IMR-90 (cell line): ENCODE data around the gene KCNAB3. TPM values are rescaled to one million over a fixed set of nuclear protein-coding genes. Genes with fewer than 3 reads are reported as not detected.

ENCODE experiments used
- ATAC-seq: fragments of 200-7000 bp; cut with Tn5 transposase; 2 replicates; pipeline ENCODE4 v1.9.1; 2020; ENCODE audit warnings: low read depth, mild to moderate bottlenecking, moderate library complexity
- BruUV-seq: library from RNA; stranded (reverse); fragments of 400-500 nt; replicated peaks from 2 replicates; lab custom pipeline; 2021; lab: Mats Ljungman, UMichigan
- CTCF ChIA-PET: fragments of 300-600 bp; formaldehyde crosslinking; extraction: SDS; loops from one replicate; lab custom pipeline; 2021; ENCODE audit warnings: antibody characterized with exemption; lab: Yijun Ruan, JAX
- POLR2A ChIA-PET: fragments of 300-600 bp; sonication (Branson Sonifier 250); formaldehyde crosslinking; loops from one replicate; lab custom pipeline; 2022; ENCODE audit warnings: antibody characterized with exemption; ENCODE audit not compliant: unreplicated experiment; lab: Charles Lee
- DNase-seq: peaks from one replicate; pipeline ENCODE4 v3.0.0; 2013
- H2AFZ ChIP-seq: replicated peaks from 2 replicates; pipeline ENCODE3; 2013; ENCODE audit warnings: low read length, mild to moderate bottlenecking; ENCODE audit not compliant: poor library complexity
- H2AK5ac ChIP-seq: 2 replicates; pipeline ENCODE4 v1.6.1; 2013; ENCODE audit warnings: low read depth, low read length, inconsistent platforms
- H2AK9ac ChIP-seq: replicated peaks from 2 replicates; pipeline ENCODE3; 2013; ENCODE audit warnings: mild to moderate bottlenecking, low read depth, low read length, moderate library complexity; ENCODE audit not compliant: poor library complexity
- H2BK120ac ChIP-seq: 2 replicates; pipeline ENCODE4 v1.6.1; 2013; ENCODE audit warnings: low read depth, low read length, inconsistent platforms
- H2BK15ac ChIP-seq: 3 replicates; pipeline ENCODE4 v1.6.1; 2013; ENCODE audit warnings: low read depth, low read length, inconsistent platforms
- H2BK20ac ChIP-seq: 2 replicates; pipeline ENCODE4 v1.6.1; 2013; ENCODE audit warnings: low read depth, mild to moderate bottlenecking, inconsistent platforms, low read length, moderate library complexity
- H2BK5ac ChIP-seq: 2 replicates; pipeline ENCODE4 v1.6.1; 2013; ENCODE audit warnings: mild to moderate bottlenecking, low read depth, low read length, inconsistent platforms; ENCODE audit not compliant: poor library complexity, severe bottlenecking
- H3K14ac ChIP-seq: replicated peaks from 2 replicates; pipeline ENCODE4 v1.6.1; 2013; ENCODE audit warnings: low read depth, low read length, inconsistent platforms
- H3K18ac ChIP-seq: 2 replicates; pipeline ENCODE4 v1.6.1; 2013; ENCODE audit warnings: low read depth, low read length, control low read depth
- H3K23ac ChIP-seq: 2 replicates; pipeline ENCODE4 v1.6.1; 2013; ENCODE audit warnings: low read depth, low read length, inconsistent platforms
- H3K27ac ChIP-seq: 2 replicates; pipeline ENCODE4 v1.5.1; 2013; ENCODE audit warnings: mild to moderate bottlenecking, control low read depth, low read length; ENCODE audit not compliant: insufficient read depth
- H3K27me3 ChIP-seq: 2 replicates; pipeline ENCODE4 v1.6.1; 2013; ENCODE audit warnings: low read length; ENCODE audit not compliant: control insufficient read depth, insufficient read depth
- H3K36me3 ChIP-seq: 2 replicates; pipeline ENCODE4 v1.6.1; 2013; ENCODE audit warnings: low read length, mixed read lengths; ENCODE audit not compliant: control insufficient read depth, insufficient read depth
- H3K4ac ChIP-seq: 2 replicates; pipeline ENCODE4 v1.6.1; 2013; ENCODE audit warnings: low read depth, low read length, inconsistent platforms
- H3K4me1 ChIP-seq: 2 replicates; pipeline ENCODE4 v1.6.1; 2013; ENCODE audit warnings: low read length, mixed read lengths; ENCODE audit not compliant: control insufficient read depth, insufficient read depth
- H3K4me2 ChIP-seq: 2 replicates; pipeline ENCODE4 v1.6.1; 2013; ENCODE audit warnings: low read depth, mild to moderate bottlenecking, control low read depth, low read length, moderate library complexity
- H3K4me3 ChIP-seq: 2 replicates; pipeline ENCODE4 v1.5.1; 2013; ENCODE audit warnings: low read depth, mild to moderate bottlenecking, control low read depth, low read length, moderate library complexity; ENCODE audit not compliant: insufficient read depth
- H3K56ac ChIP-seq: 2 replicates; pipeline ENCODE4 v1.6.1; 2013; ENCODE audit warnings: low read length, inconsistent platforms; ENCODE audit not compliant: insufficient read depth; ENCODE audit errors: extremely low read depth
- H3K79me1 ChIP-seq, 2 experiments: 2 replicates each; pipeline ENCODE4 v1.6.1; 2013; ENCODE audit warnings: low read length in 2 of 2, inconsistent platforms in 1 of 2, low read depth in 1 of 2
- H3K9ac ChIP-seq: 2 replicates; pipeline ENCODE4 v1.6.1; 2013; ENCODE audit warnings: low read depth, low read length, control low read depth
- H3K9me1 ChIP-seq: 2 replicates; pipeline ENCODE4 v1.6.1; 2013; ENCODE audit warnings: low read length, inconsistent platforms; ENCODE audit not compliant: insufficient read depth
- H3K9me3 ChIP-seq: 2 replicates; pipeline ENCODE4 v1.6.1; 2013; ENCODE audit warnings: low read length; ENCODE audit not compliant: control insufficient read depth, insufficient read depth
- H4K20me1 ChIP-seq: 2 replicates; pipeline ENCODE4 v1.6.1; 2013; ENCODE audit warnings: low read length, inconsistent platforms; ENCODE audit not compliant: insufficient read depth
- H4K5ac ChIP-seq: 2 replicates; pipeline ENCODE4 v1.6.1; 2013; ENCODE audit warnings: mild to moderate bottlenecking, low read depth, low read length, control low read depth
- H4K8ac ChIP-seq, 2 experiments: 2 replicates each; pipeline ENCODE4 v1.6.1; 2013; ENCODE audit warnings: low read depth in 2 of 2, low read length in 2 of 2, control low read depth in 1 of 2, inconsistent platforms in 1 of 2
- H4K91ac ChIP-seq: 2 replicates; pipeline ENCODE4 v1.6.1; 2013; ENCODE audit warnings: low read depth, low read length, inconsistent platforms; ENCODE audit not compliant: insufficient read depth
- BHLHE40 ChIP-seq: fragments of 150-350 bp; IDR thresholded peaks from 2 replicates; pipeline ENCODE4 v1.6.1; 2016; ENCODE audit warnings: mild to moderate bottlenecking, low read depth, low read length
- CEBPB ChIP-seq: IDR thresholded peaks from 2 replicates; pipeline ENCODE4 v1.6.1; 2012; ENCODE audit warnings: low read depth, low read length, improper control_type of control experiment
- CTCF ChIP-seq: conservative IDR thresholded peaks from 2 replicates; pipeline ENCODE4 v1.5.1; 2012; ENCODE audit warnings: mild to moderate bottlenecking, low read depth, low read length, improper control_type of control experiment
- ELK1 ChIP-seq: fragments of 150-350 bp; IDR thresholded peaks from 2 replicates; pipeline ENCODE4 v1.6.1; 2016; ENCODE audit warnings: low read depth, mild to moderate bottlenecking, low read length, moderate library complexity, borderline replicate concordance
- MAZ ChIP-seq: IDR thresholded peaks from 2 replicates; pipeline ENCODE4 v1.6.1; 2012; ENCODE audit warnings: low read depth, mild to moderate bottlenecking, low read length, improper control_type of control experiment, moderate library complexity, borderline replicate concordance
- NFE2L2 ChIP-seq: fragments of 150-350 bp; IDR thresholded peaks from 2 replicates; pipeline ENCODE4 v1.6.1; 2016; ENCODE audit warnings: low read depth, mild to moderate bottlenecking, low read length
- POLR2A ChIP-seq: IDR thresholded peaks from 2 replicates; pipeline ENCODE4 v1.6.1; 2012; ENCODE audit warnings: mild to moderate bottlenecking, low read depth, low read length
- RAD21 ChIP-seq: IDR thresholded peaks from 2 replicates; pipeline ENCODE4 v1.6.1; 2012; ENCODE audit warnings: low read length, improper control_type of control experiment
- RCOR1 ChIP-seq: IDR thresholded peaks from 2 replicates; pipeline ENCODE4 v1.6.1; 2012; ENCODE audit warnings: mild to moderate bottlenecking, low read length, improper control_type of control experiment; ENCODE audit not compliant: insufficient replicate concordance
- RFX5 ChIP-seq: IDR thresholded peaks from 2 replicates; pipeline ENCODE4 v1.8.0; 2012; ENCODE audit warnings: low read depth, mild to moderate bottlenecking, low read length, moderate library complexity
- SMC3 ChIP-seq: fragments of 150-350 bp; IDR thresholded peaks from 2 replicates; pipeline ENCODE4 v1.6.1; 2016; ENCODE audit warnings: low read depth, mild to moderate bottlenecking, antibody characterized with exemption, low read length, moderate library complexity
- USF2 ChIP-seq: fragments of 150-350 bp; IDR thresholded peaks from 2 replicates; pipeline ENCODE4 v1.6.1; 2017; ENCODE audit warnings: mild to moderate bottlenecking, antibody characterized with exemption, low read length, low read depth
- dilution Hi-C: fragments of 300-500 bp; cut with HindIII; formaldehyde crosslinking; loops from one replicate; pipeline ENCODE4 v1.14.3; 2018; ENCODE audit warnings: low sequenced_read_pairs; ENCODE audit not compliant: unreplicated experiment
- in situ Hi-C: fragments of 300-500 bp; cut with MboI; formaldehyde crosslinking; loops from 3 replicates; pipeline ENCODE4 v1.14.3; 2019; ENCODE audit warnings: low sequenced_read_pairs, inconsistent platforms, mixed read lengths
- intact Hi-C: fragments of 100-400 bp; cut with micrococcal nuclease; formaldehyde crosslinking; loops from 2 replicates; pipeline ENCODE4 v1.10.0; 2022
- polyA plus RNA-seq, 3 experiments: library from polyadenylated mRNA; depleted of rRNA; stranded (reverse); fragments of >200 nt; gene quantifications; 2 replicates each; pipeline ENCODE4 v1.2.3, GENCODE V29; 2012; ENCODE audit warnings: low replicate concordance in 1 of 3
- total RNA-seq: library from RNA; depleted of rRNA; stranded (reverse); fragments of >200 nt; gene quantifications from 2 replicates; pipeline ENCODE4 v1.2.3, GENCODE V29; 2012

KCNAB3 gene
- total and polyA plus RNA-seq, 2 of the 4 experiments (the other 2 are of a cell fraction): 0.36 to 4.2 TPM

GRCh38 chr17:7974638-7975131, 45.0 kb upstream of the KCNAB3 start:
- H3K14ac ChIP-seq: no peak overlapping the region
- no peaks in the 10 kb centered on the region for H3K9me1 ChIP-seq
- H2BK5ac ChIP-seq: no peak overlapping the region
- DNase-seq (no peak), ATAC-seq (no peak)
- no peak overlapping the region for H3K23ac ChIP-seq
- H2BK120ac ChIP-seq: no peak overlapping the region
- BruUV-seq: no TSS peak
- H3K18ac ChIP-seq: no peak overlapping the region
- H3K4me1 ChIP-seq: no peaks in the 10 kb centered on the region
- H3K27ac ChIP-seq: no peak overlapping the region
- H3K9me3 ChIP-seq: peaks cover 9% of the 10 kb centered on the region; the same call in 1 of the 2 replicates
- H3K4ac ChIP-seq: no peak overlapping the region
- H3K9ac ChIP-seq: no peak overlapping the region
- no peak overlapping the region for H2BK15ac ChIP-seq
- H3K4me2 ChIP-seq: no peak overlapping the region
- no peak overlapping the region for H2AFZ ChIP-seq
- intact Hi-C loops (no loop called here), dilution Hi-C loops (no loop called here), in situ Hi-C loops (loop anchor here (25.0 kb wide), 1 partner anchor 237 kb away; no protein-coding TSS in a partner anchor)
- H2AK5ac ChIP-seq: no peak overlapping the region
- no peak overlapping the region for H4K8ac ChIP-seq
- H4K5ac ChIP-seq: no peak overlapping the region
- no peaks in the 10 kb centered on the region for H4K20me1 ChIP-seq
- POLR2A ChIA-PET: interaction anchor here (0.5 kb wide), 1 partner anchor 139 kb away, joined by 11 read pairs; no protein-coding TSS in a partner anchor
- TF ChIP-seq BHLHE40 (no peak), RCOR1 (no peak), SMC3 (no peak), ELK1 (no peak), MAZ (no peak), NFE2L2 (no peak), POLR2A (no peak), RFX5 (no peak), CTCF (no peak), CEBPB (no peak), RAD21 (no peak), USF2 (no peak)
- H3K79me1 ChIP-seq: no peaks in the 10 kb centered on the region
- H3K4me3 ChIP-seq: no peak overlapping the region
- no peak overlapping the region for H2BK20ac ChIP-seq
- H3K56ac ChIP-seq: no peak overlapping the region
- no peaks in the 10 kb centered on the region for H3K36me3 ChIP-seq
- H4K91ac ChIP-seq: no peak overlapping the region
- H2AK9ac ChIP-seq: no peak overlapping the region
- CTCF ChIA-PET: no interaction called here
- H3K27me3 ChIP-seq: peaks cover 15% of the 10 kb centered on the region
